ENCODE data around the gene DYSF.
"Not testable (repeated sequence)": the region's sequence is repeated elsewhere in the genome, so short reads cannot be mapped to it uniquely, and the experiment has no call there.

Gene DYSF

DNA sequence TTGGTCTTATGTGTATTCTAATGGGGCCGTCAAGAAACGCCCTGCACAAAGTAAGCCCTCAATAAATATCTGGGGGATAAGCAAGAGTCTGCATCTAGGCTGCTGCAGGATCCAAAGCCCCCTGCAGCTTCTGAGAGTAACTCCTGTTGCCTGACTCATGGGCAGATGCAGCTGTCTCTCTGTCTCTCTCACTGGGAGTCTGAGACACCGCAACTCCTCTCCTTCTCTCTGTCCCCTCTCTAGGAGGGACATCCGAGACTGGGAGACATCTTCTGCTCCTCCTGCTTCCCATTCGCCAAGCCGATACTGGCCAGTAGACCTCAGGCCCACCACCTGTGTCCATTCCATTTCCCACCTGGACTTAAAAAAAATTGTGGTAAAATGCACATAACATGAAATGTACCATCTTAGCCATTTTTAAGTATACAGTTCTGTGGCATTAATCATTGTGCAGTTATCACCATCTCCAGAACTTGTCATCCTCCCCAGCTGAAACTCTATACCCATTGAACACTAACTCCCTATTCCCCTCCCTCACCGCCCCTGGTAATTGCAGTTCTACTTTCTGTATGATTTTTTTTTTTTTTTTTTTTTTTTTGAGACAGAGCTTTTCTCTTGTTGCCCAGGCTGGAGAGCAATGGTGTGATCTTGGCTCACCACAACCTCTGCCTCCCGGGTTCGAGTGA is 20.1 kb downstream of the DYSF start:
- no peak for DNase-seq

DNA sequence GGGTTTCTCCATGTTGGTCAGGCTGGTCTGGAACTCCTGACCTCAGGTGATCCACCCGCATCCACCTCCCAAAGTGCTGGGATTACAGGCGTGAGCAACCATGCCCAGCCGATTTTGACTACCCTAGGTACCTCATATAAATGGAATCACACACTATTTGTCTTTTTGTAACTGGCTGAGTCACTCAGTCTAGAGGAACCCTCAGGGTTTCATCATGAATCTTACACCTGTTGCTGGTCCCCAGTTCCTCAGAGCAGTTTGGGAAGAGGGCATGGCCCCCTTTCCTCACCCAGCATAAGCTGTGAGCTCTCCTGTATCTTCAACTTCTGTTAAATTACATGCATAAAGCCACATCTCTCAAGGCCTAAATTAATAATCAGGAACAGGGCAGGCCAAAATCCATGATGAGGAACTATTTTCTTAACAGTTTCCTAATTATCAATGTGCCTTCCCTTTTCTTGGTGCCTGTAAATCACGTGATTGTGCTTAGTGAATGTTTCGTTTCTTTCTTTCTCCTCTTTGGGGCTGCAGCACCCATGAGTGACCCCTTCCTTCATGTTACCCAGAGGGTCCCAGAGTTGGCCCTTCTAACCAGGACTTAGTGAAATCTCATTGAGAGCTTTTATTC is 20.9 kb downstream of the DYSF start:
- DNase-seq, result no peak

GRCh38 chr2:71474744-71475397 is 21.5 kb downstream of the DYSF start:
- DNase-seq, result no peak

DNA sequence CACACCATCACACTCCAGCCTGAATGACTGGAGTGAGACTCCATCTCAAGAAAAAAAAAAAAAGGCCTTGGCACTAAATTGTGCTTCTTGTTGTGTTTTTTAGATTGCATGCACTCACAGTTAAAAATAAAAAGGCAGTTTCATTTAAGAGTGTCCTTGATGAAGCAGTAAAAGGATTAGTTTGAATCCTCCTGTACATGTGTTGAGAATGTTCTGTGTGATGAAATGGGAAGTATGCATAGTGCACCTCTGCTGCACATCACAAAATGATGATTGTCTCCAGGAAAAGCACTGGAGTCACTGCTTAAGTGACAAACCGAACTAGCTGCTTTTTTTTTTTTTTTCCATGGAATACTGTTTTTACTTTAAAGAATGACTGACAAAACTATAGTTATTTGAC is 23.1 kb downstream of the DYSF start:
- DNase-seq, result no peak

GRCh38 chr2:71477231-71477691 is 23.9 kb downstream of the DYSF start:
- no peak for DNase-seq

- no peak for DNase-seq
Observed at GRCh38 chr2:71478806-71479205, 25.4 kb downstream of the DYSF start.

GRCh38 chr2:71479261-71479660 is 25.9 kb downstream of the DYSF start:
- DNase-seq, result no peak

DNA sequence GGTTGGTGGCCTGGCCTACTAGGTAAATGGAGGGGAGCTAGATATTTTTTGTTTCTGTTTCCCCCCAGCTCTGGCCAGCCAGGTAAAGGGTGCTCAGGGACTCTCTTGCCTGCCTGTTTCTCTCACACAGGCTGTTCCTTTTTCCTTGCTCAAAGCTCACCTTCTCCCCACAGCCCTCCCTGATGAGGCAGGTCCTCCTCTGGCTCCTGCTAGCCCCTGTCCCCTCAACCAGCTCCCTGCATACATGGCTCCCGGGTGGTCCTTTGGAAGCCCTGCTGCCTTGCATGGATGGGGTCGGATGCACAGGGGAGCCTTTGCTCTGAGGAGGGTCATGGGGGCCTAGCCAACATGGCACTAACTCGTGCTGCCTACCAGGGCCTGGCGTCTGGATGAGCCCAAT is 27.8 kb downstream of the DYSF start:
- DNase-seq, result no peak

DNA sequence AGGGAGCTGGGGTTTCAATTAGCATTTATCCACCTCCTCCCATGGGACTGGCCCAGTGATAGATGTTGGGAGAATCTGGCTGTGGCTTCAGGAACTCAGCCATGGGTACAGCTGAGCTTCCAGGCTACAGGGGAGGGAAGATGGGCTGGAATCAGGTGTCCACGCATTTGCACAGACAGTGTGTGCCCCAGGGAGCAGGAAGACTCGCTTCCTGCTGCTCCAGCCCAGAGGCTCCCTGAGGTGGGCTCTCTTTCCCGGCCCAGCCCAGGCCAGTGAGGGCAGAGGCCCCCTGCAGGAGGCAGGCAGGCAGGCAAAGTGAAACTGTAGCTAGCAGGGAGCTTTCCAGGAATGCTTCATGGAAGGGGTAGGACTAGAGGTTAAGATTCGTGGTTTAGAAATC is 28.7 kb downstream of the DYSF start:
- DNase-seq, result no peak

GRCh38 chr2:71483246-71483645 is 29.9 kb downstream of the DYSF start:
- no peak for DNase-seq

- no peak for DNase-seq
Observed at GRCh38 chr2:71484354-71484753, 31.0 kb downstream of the DYSF start.

GRCh38 chr2:71486881-71487640 is 33.7 kb downstream of the DYSF start:
- DNase-seq, result no peak

- DNase-seq, result not testable (repeated sequence)
Observed at GRCh38 chr2:71491551-71491950, 38.2 kb downstream of the DYSF start.

DNA sequence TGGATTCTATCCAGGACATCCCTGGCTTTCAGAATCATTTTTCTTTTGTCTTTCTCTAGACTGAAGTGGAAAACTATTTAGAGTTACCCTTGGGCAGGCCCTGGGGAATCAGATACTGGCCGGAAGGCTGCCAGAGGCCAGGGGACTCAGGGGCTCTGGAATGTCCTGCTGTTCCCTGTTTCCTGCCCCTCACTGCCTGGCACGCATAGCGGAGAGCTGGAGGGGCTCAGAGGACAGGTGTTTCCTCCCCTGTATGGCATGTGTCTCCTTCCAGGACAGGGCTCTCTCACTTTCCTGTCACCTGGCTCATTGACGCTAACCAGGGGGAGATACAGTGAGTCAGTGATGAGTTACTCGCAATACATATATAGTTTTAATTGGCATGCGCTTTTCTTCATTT is 38.8 kb downstream of the DYSF start:
- peak; percentile 9 for DNase-seq

GRCh38 chr2:71494091-71494490 is 40.7 kb downstream of the DYSF start:
- DNase-seq, result no peak

- DNase-seq, result no peak
Observed at GRCh38 chr2:71494523-71495155, 41.3 kb downstream of the DYSF start.

DNA sequence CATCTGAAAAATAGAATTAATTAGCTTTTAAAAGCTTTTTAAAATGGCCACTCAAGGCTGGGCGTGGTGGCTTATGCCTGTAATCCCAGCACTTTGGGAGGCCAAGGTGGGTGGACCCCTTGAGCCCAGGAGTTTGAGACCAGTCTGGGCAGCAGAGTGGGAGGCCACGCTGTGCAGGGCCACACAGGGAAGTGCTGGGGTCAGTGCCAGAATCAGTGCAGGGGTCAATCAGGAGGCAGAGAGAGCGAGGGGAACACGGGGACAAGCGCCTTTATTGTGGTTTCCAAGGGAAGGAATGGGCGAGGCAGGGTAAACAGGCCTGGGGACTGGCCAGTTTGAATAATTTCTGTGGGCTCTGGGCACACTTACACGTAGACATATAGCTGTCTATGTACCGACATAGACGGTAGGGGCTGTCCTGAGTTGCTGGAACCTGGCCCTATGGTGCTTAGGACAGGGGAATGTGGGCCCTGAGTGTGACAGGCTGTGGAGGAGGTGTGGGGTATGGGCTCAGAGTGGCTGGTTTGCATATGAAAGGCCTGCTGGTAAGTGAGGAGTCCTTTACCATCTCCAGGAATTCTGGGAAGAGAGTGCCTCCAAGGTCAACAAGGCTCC is 42.9 kb downstream of the DYSF start:
- no peak for DNase-seq

DNA sequence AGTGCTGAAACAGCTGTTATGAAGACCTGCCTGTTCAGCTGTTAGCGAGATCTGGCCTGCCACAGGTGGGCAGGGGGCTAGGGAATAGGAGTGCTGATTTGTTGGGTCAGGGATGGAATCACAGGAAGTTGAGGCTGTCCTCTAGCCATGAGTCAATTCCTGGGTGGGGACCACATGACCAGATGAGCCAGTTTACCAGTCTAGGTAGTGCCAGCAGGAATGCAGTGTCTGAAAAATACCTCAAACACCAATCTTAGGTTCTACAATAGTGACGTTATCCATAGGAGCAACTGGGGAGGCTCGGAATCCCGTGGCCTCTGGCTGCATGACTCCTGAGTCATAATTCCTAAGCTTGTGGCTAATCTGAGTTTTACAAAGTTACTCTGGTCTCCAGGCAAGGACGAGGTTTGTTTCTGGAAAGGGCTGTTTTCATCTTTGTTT is 44.9 kb downstream of the DYSF start:
- no peak for DNase-seq

DNA sequence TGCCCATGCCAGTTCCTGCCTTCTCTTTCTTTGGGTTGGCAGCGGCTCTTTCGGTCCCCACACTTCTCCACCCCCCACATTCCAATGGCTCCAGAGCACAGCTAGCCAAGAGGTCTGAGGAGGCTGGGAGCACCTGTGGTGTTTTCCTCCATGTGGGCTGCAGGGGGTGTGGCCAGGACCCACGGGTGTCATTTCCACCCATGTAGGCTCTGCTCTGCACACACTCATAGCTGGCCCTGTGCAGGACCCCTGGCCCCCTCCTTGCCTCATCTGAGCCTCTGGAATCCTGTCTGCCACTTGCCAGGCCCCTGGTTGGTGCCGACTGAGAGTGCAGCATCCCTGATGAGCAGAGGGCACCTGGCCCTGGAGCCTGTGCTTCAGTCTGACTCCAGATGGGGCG is 46.3 kb downstream of the DYSF start:
- no peak for DNase-seq

GRCh38 chr2:71500426-71501079 is 47.2 kb downstream of the DYSF start:
- DNase-seq, result no peak

GRCh38 chr2:71502941-71503738 is 49.8 kb downstream of the DYSF start:
- DNase-seq, result no peak
